Chondrocyte (in vitro differentiated cells): ENCODE data around the gene PPCDC. TPM values are rescaled to one million over a fixed set of nuclear protein-coding genes. Genes with fewer than 3 reads are reported as not detected.

ENCODE experiments used
- DNase-seq: peaks from one replicate; pipeline ENCODE4 v3.0.0; 2021; ENCODE audit warnings: mixed read lengths, low spot score
- H3K27ac Mint-ChIP-seq: one replicate; pipeline ENCODE4 v1.8.0; 2021; ENCODE audit warnings: mild to moderate bottlenecking, moderate library complexity, mixed read lengths; ENCODE audit not compliant: unreplicated experiment
- H3K27me3 Mint-ChIP-seq: 2 replicates; pipeline ENCODE4 v1.8.0; 2021; ENCODE audit warnings: low read depth, mixed read lengths
- H3K36me3 Mint-ChIP-seq: 2 replicates; pipeline ENCODE4 v1.8.0; 2021; ENCODE audit warnings: low read depth, mixed read lengths
- H3K4me1 Mint-ChIP-seq: 2 replicates; pipeline ENCODE4 v1.8.0; 2021; ENCODE audit warnings: low read depth, mild to moderate bottlenecking, mixed read lengths
- H3K4me3 Mint-ChIP-seq: one replicate; pipeline ENCODE4 v1.8.0; 2021; ENCODE audit warnings: mild to moderate bottlenecking, moderate library complexity, mixed read lengths; ENCODE audit not compliant: unreplicated experiment
- H3K9me3 Mint-ChIP-seq: 2 replicates; pipeline ENCODE4 v1.8.0; 2021; ENCODE audit warnings: low read depth, mixed read lengths
- CTCF ChIP-seq: fragments of 200-600 bp; sonication (generic); IDR thresholded peaks from 2 replicates; pipeline ENCODE4 v1.5.0; 2021; ENCODE audit warnings: antibody characterized with exemption, mild to moderate bottlenecking, moderate library complexity
- total RNA-seq: library from RNA; stranded (reverse); gene quantifications from 3 replicates; pipeline ENCODE4 v1.2.1, GENCODE V29; 2021

PPCDC gene
- total RNA-seq, 1 donor from 2014 or later, result 7.3 TPM

DNA sequence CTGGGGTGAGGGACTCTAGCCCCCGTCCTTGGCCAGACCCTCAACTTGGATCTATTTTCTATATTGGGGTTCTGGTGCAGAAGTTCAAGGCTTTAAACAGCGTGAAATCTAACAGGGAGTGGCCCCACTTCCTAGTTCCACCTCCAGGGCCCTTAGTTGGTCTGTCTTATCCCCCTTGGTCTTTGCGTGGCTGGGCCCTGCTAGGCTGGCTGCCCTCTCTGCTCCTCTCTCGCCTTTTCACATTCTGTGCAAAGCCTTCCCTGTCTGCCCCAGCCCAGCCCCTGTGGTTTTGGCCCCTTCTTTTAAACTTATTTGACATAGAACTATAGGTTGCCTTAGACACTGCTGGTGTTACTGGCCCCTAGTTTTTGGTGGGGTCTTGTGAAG is 5.6 kb downstream of the PPCDC start:
- TF ChIP-seq CTCF, result no peak
- Mint-ChIP-seq H3K4me3 (no peak overlapping the region), H3K27me3 (no peaks in the 10 kb centered on the region), H3K27ac (peak overlapping the region; percentile 89), H3K4me1 (peaks cover 60% of the 10 kb centered on the region), H3K9me3 (no peaks in the 10 kb centered on the region), H3K36me3 (no peaks in the 10 kb centered on the region)
- no peak for DNase-seq

DNA sequence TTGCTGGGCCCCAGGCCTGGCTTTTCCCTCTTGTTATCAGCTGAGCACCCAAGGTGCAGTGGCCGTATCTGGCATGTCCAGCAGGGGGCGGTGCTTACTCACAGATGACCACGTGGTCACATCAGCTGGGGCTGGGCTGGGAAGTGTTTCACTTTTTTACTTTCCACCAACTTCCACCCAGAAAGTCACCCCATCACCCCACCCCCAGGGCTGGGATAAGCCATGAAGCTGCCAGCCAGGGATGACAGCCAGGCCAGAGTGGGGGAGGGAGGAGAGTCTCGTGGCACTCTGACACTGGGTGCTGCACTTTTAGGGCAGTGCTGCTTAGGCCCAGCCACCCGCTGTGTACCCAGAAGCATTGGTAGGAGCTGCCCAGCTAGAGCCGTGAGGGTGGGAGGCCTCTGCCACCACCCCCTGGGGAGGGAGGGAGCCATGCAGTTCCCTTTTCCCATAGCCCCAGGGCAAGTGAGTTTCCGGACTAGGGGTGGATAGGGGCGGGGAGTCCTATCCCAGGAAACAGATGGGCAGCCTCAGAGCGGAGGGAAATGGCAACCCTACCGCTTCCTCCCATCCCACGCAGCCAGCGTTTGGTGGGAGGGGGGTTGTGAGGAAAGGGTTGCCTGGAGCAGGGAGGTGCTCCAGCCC is 6.1 kb downstream of the PPCDC start:
- peak; percentile 95 for TF ChIP-seq CTCF
- H3K27me3 Mint-ChIP-seq, result no peaks in the 10 kb centered on the region
- H3K36me3 Mint-ChIP-seq, result no peaks in the 10 kb centered on the region
- peaks cover 54% of the 10 kb centered on the region for H3K4me1 Mint-ChIP-seq
- no peaks in the 10 kb centered on the region for H3K9me3 Mint-ChIP-seq
- no peak for DNase-seq
- H3K4me3 Mint-ChIP-seq, result peak overlapping the region; percentile 49
- H3K27ac Mint-ChIP-seq, result peak overlapping the region; percentile 89

DNA sequence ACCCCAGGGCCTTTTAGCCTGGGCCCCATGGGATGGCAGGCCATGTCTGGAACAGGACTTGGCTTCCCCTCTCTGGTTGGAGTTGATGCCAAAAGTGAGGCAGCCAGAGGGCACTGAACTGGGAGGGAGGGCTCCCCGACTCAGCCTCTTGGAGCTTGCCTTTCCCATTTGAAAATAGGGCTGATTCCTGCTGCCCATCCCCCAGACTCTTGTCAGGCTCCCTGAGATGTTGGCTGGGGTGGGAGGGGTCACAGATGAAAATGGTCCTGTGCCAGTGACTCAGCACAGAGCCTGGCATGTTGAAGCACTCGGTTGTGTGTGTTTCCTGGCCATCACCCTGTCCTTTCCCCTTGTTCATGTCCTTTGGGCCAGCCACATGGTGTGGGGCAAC is 6.6 kb downstream of the PPCDC start:
- DNase-seq, result no peak
- H3K4me3 Mint-ChIP-seq, result no peak overlapping the region
- H3K27ac Mint-ChIP-seq, result peak overlapping the region; percentile 89
- no peaks in the 10 kb centered on the region for H3K36me3 Mint-ChIP-seq
- H3K9me3 Mint-ChIP-seq, result no peaks in the 10 kb centered on the region
- no peaks in the 10 kb centered on the region for H3K27me3 Mint-ChIP-seq
- H3K4me1 Mint-ChIP-seq, result peaks cover 52% of the 10 kb centered on the region
- TF ChIP-seq CTCF, result no peak

- no peak overlapping the region for H3K4me3 Mint-ChIP-seq
- no peaks in the 10 kb centered on the region for H3K27me3 Mint-ChIP-seq
- H3K27ac Mint-ChIP-seq, result peak overlapping the region; percentile 89
- peaks cover 49% of the 10 kb centered on the region for H3K4me1 Mint-ChIP-seq
- TF ChIP-seq CTCF, result no peak
- H3K36me3 Mint-ChIP-seq, result no peaks in the 10 kb centered on the region
- DNase-seq, result no peak
- no peaks in the 10 kb centered on the region for H3K9me3 Mint-ChIP-seq
These were observed 7.0 kb downstream of the PPCDC start for GRCh38 chr15:75030424-75030823.

DNA sequence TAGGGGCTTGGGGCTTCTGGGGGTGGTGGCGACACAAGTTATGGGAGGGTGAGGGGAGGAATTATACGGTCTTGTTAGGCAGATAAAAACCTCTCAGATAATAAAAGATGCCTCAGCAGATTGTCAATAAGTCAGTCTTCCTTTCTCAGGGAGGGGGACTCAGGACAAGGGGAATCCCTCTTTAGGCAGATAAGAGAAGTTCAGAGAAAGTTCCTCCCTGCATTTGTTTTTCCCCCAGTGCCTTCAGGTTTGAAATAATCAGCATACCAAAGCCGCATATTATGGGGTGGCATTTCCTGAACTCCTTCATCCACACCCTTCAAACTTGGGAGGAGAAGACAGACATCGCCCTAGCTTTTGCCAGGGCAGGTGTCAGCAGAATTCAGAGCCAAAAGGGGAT is 8.5 kb downstream of the PPCDC start:
- H3K36me3 Mint-ChIP-seq, result no peaks in the 10 kb centered on the region
- TF ChIP-seq CTCF, result no peak
- H3K27me3 Mint-ChIP-seq, result no peaks in the 10 kb centered on the region
- H3K27ac Mint-ChIP-seq, result peak overlapping the region; percentile 51
- H3K9me3 Mint-ChIP-seq, result no peaks in the 10 kb centered on the region
- peaks cover 49% of the 10 kb centered on the region for H3K4me1 Mint-ChIP-seq
- H3K4me3 Mint-ChIP-seq, result no peak overlapping the region
- DNase-seq, result no peak
